GM12801 (cell line): ENCODE results near the gene USP26.

Source experiments
- CTCF ChIP-seq: IDR thresholded peaks from one replicate; pipeline ENCODE4 v1.5.1; 2011; ENCODE audit warnings: control low read depth; ENCODE audit not compliant: insufficient read length; ENCODE audit errors: extremely low read depth

Gene USP26

DNA sequence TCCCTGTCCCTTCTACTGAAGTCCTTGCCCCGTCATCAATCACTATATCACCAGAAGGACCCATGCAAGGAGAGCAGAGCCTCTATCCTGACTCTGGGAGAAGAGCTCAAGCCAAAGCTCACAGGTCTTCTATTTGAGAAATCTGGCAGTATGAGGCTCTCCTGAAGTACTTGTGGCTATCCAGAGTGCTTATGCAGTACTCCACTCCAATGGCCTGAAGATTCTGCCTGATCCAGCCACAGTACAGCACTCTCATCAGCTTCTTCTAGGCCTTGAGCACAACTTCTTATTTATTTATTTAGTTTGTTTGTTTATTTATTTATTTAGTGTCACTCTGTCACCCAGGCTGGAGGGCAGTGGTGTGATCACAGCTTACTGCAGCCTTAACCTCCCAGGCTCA is 13.0 kb downstream of the USP26 start:
- TF ChIP-seq CTCF: no peak

- TF ChIP-seq CTCF: no peak
Measured at GRCh38 chrX:133081990-133082389, 14.9 kb downstream of the USP26 start.

DNA sequence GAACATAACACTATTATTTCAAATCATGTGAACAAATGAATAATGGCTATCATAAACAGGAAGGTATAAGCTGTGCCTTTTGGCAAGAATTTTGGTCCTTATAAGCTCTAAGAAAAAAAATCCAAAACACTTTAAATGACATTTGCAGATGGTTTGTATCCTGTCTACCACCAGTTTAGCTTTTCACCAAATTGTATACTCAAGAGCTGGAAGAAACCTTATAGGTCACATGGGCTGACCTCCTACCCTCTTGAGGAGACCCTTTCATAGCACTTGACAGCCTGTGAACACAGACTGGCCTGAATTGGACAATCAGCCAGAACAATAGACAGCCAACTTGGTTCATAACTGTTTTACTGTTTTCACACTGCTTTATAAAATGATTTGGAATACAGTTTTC is 24.3 kb downstream of the USP26 start:
- TF ChIP-seq CTCF: no peak

GRCh38 chrX:133068461-133068860 is 28.4 kb downstream of the USP26 start:
- no peak for TF ChIP-seq CTCF

- TF ChIP-seq CTCF: no peak
Measured at GRCh38 chrX:133056341-133056740, 40.6 kb downstream of the USP26 start.

GRCh38 chrX:133054761-133055405 is 42.0 kb downstream of the USP26 start:
- TF ChIP-seq CTCF: no peak

DNA sequence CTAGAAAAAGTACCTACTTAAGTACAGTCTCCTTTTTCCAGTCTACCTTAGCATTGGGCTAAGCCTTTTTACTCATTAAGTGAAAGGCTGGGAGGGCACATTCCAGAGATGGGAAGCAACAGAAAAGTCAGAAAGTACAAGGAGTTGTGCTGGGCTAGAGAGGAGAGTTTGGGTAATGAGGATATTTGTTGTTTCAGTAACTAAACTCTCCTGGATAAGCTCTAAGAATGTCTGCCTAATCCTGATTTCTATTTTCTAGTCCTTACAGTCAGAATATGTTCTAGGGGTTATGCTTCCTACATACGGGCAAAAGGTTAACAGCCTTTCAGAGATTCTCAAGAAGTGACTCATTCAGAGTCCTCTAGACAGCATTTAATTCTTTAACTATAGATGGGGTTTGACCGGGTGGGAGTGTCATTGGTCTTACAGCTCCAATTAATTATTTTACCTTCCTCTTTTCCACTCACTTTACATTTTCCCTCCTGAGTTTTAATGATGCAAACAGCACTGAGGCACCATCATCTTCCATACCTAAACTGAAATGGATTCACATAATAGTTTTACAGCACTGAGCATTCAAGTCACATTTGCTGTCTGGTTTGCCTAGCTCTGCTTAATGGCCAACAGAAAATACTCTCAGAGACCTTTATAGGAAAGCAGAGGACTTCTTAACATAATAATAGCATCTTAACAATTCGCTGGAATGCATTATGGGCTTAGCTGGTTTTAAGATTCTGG is 42.9 kb downstream of the USP26 start:
- TF ChIP-seq CTCF: no peak
